Fibroblast of skin of right biceps (primary cell): ENCODE data around the gene RGMA.
A peak's percentile ranks its signal among the peaks of the same experiment; 100 is the strongest.
"Not testable (repeated sequence)": the region's sequence is repeated elsewhere in the genome, so short reads cannot be mapped to it uniquely, and the experiment has no call there.

Source experiments
- DNase-seq: peaks from one replicate; pipeline ENCODE4 v3.0.0-alpha.2; 2013

The RGMA gene

GRCh38 chr15:93046120-93046519 is 42.9 kb downstream of the RGMA start:
- DNase-seq = no peak

DNA sequence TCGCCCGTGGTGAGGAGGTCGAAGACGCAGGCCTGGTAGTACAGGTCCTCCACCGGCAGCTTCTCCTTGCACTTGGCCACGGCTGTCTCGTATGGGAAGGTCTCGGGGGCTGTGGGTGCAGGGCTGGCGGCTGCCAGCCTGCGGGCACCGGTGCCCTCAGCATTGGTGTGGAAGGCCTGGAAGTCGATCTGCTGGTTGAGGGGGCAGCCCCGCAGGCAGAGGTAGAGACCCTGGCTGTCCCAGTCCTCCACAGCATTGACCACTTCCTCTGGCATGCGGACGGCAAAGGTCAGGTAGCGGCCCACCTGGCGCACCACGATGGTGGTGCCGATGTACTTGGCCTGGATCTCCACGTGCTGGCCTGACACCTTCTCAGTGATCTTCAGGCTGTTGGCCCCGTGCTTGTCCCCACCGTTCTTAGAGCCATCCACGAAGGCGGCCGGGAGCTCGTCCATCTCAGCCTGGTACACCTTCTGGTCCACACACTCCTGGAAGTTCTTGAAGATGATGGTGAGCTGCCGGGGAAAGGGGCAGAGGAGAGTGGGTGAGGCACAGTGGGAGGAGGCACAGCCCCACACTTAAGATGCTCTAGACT is 43.7 kb downstream of the RGMA start:
- DNase-seq = no peak

DNA sequence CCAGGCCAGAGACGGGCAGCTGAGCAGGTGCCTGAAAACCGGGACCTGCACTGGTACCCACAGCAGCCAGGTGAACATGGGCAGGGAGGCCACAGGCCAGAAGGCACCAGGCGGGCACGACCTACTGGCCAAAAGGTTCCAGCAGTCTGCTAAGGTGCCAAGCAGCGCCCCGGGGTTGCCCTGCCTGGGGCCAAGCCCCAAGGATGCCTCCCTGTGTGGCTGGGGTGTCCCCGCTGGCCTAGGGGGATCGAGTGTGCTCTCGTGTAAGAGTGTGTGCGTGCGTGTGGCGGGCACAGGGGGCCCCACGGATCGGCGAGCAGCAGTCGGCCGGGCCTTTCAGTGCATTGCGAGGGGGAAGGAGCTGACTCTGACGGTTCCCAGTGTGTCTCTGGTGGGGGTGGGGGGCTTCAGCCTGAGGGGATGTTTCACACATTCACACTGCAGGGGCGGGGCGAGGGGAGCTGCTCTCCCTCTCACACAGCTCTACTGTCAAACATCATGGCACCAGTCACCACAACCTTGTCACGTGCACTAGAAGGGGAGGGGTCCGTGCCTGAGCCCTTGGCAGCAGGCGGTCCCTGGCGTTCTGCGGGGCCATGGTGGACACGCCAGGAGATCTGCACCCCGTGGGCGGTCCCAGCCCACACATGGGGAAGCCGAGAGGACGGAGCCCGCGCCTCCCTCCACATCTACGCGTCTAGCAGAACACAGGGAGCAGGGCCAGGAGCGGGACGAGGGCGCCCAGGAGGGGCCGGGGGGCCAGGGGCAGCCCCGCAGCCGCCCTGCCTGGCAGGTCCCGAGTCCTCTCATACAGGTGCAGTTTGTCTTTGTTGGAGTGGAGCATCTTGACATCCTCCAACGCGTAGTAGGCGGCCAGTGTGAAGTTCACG is 44.5 kb downstream of the RGMA start:
- DNase-seq = no peak

DNA sequence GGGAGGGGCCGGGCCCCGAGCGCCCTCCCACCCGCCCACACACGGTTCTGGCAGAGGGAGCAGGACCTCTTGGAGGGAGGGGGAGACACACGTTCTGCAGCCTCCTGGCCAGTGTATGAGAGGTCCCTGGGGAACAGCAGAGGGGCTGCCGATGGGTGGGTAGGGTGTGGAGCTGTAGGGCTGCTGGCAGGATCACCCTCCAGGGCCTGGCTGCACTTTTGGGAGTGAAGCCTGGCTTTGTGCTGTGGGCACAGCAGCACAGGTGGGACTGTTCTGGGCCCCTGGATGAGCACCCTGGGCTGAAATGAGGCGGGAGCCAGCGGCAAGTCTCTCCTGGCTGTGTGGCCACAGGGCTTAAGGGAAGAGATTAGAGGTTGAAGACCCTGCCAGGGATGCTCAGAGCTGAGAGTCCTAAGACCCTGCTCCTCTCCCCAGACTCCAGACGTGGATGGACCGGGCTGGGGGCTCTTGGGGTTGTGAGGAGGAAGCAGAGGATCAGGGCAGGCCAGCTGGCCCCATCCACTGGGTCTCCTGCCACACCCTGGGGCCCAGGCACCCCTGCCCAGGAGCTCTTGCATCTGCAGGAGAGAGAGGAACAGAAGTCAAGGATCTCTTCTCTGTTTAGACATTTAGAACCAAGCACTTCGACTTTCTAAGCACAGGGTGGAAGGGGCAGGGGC is 45.2 kb downstream of the RGMA start:
- DNase-seq = no peak

DNA sequence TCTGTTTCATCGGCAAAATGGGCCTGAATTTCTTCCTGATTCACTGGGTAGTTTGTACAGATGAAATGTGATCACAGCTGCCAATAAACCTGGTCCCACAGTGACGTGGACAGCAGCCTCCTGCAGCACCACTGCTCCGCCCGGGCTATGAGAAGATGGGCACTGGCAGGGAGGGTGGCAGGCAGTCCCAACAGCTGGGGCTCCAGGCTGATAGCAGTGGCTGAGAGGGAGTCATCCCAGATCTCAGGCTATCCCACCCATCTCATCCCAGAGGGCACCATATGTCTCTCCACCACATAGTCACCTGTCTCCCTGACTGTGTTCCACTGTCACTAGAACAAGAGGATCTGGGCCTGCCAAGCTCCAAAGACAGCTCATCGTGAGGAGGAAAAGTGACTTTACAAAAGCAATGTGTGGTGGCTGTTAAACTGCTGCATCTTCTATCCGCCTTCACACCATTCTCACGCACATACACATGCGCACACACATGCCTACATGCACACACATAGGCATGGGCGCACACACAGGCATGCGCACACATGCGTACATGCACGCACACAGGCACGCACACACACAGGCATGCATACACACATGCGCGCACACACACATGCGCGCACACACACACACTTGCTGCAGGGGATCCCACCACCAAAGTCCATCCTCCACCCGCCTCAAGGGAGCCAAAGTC is 46.2 kb downstream of the RGMA start:
- DNase-seq = no peak

DNA sequence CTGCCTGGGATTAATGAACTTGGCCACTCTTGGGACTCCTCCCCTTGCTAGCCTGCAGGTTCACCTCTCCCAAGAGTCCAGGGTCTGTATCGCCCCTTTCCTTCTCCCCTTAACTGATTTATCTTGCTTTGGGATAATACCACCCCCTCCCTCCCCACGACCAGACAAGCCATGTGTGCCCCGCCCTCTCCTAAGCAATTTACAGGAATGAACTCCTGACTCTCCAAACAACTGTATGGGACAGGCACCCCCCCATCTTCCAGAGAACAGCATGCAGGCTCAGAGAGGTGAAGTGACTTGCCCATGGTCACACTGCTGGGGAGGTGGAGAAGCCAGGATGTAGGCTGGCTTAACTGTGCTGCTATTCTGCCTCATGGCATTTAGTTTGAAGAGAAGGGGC is 46.8 kb downstream of the RGMA start:
- no peak for DNase-seq

GRCh38 chr15:93041159-93041547 is 47.9 kb downstream of the RGMA start:
- DNase-seq = no peak

DNA sequence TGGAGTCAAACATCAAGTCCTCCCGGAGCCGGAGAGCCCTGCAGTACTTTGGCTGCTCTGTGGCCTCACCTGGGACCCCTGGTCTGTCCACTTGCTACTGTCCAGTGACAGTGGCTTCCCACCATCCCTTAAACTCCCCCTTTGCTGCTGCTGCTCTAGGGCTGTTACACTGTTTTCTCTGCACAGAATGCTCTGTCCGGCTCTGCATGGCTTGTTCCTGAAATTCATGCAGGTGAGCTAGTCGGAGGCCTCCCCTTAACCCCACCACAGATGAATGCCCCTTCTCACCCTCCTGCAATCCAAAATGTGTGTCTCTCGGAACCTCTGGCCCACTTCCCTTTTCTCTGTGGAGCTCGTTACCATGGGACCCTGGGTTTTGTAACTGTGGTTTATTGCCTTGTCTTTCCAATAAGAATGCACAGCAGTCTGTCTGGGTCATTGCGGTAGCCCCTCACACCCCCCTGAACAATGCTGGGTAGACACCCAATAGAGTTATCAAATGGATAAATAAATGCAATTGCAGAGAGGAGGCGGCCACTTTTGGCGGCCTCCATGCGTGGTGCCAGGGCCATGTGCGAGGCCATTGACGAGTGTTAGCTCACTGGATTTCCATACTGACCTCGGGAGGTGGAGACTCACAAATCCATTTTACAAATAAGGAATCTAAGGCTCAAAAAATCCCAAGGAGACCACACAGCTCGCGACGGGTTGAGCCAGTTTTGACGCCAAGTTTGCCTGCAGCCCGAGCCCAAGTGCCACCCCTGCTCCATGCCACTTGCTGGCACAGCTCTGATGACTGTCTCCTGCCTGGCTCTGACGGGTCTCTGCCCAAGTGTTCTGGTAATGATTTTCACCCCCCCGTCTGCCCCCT is 48.5 kb downstream of the RGMA start:
- no peak for DNase-seq

DNA sequence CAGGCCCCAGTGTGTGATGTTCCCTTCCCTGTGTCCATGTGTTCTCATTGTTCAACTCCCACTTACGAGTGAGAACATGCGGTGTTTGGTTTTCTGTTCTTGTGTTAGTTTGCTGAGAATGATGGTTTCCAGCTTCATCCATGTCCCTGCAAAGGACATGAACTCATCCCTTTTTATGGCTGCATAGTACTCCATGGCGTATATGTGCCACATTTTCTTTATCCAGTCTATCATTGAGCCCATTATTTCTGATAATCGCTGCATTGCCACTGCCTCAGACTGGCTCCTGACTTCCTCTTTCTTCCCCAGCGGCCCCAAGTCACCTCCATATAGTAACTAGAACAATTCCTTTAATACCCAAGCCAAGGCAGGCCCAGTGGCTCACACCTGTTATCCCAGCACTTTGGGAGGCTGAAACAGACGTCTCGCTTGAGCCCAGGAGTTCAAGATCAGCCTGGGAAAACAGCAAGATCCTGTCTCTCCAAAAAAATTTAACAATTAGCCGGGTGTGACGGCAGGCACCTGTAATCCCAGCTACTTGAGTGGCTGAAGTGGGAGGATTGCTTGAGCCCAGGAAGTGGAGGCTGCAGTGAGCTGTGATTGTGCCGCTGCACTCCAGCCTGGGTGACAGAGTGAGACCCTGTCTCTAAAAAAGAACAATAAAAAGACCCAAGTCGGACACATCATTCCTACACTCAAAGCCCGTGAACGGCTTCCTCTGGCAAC is 49.3 kb downstream of the RGMA start:
- DNase-seq = not testable (repeated sequence)

GRCh38 chr15:93037820-93038705 is 50.9 kb downstream of the RGMA start:
- DNase-seq = no peak

- DNase-seq = peak; percentile 44
Observed at GRCh38 chr15:93036951-93037819, 51.8 kb downstream of the RGMA start.

DNA sequence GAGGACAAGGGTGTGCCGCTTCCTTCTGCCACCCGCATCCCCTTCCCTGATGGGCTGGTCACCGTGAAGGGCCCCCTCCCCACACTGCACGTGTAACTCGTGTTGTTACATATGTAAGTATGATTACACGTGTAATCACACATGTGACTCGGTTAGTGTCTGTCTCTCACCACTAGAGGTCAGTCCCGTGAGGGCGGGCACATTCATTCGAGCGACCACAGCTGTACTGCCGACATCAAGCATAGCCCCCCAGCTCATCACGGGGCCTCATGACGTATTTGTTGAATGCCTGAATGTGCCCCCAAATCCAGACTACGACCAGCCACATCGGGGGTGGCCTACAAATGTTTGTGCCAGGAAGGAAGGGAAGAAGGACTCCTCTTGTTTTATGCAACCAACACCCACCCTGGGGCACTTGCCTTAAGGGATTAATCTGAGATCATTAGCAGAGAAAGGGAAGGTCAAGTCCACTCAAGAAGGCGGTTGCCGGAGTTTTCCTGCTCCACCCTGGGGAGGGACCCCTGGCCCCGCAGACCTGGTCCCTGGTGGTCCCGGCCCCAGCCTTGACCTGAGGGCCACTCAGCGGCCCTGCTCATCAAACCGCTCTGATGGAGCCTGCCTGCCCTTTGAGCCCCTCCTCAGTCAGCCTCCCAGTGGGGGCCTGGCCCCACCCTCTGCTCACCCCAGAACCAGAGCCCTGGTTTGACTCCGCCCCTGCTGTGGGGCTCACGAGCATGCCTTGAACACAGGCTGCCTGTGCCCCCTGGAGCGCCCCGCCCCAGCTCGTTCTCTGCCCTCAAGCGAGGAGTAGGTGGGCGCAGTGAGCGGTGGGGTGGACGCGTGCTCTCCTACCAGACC is 52.8 kb downstream of the RGMA start:
- peak; percentile 53 for DNase-seq

DNA sequence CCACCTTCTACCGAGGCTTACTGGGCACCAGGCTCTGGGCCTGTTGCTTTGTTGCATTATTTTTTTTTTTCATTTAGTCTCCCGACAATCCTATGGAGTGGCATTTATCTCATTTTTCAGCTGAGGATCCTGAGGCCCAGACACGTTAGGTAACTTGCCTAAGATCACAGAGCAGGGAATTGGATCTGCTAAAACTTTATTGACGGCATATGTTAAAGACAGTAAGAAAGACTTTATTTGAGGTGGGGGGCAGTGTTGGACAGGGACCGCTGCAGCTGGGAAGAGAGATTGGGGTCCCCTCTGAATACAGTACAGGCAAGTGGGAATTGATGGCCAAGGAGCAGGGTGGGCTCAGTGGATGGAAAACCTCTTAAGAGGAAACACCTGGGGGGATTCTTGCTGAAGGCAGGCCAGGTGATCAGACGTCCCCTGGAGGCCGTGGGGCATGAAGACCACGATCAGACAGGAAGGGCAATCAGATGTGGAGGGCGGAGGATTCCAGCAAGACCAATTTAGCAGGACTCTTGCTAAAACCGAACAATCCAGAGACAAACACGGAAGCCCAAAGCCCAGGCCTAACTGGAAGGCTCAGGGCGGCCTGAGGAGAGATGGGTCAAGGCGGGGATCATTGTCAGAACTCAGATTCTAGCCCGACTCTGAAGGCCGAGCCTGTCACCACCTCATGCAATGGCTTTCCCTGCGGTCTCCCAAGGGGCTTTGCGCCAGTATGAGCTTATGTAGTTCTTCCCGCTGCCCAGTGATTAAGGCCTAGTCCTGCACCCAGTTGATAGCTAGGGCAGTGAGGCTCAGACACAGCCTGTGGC is 53.7 kb downstream of the RGMA start:
- no peak for DNase-seq

GRCh38 chr15:93034512-93034911 is 54.5 kb downstream of the RGMA start:
- DNase-seq = no peak

- DNase-seq = no peak
Observed at GRCh38 chr15:93033434-93034045, 55.5 kb downstream of the RGMA start.

- DNase-seq = not testable (repeated sequence)
Observed at GRCh38 chr15:93032515-93033206, 56.4 kb downstream of the RGMA start.
